ENCODE measurements around the gene CFAP73. TPM values are rescaled to one million over a fixed set of nuclear protein-coding genes. Genes with fewer than 3 reads are reported as not detected.

The CFAP73 gene
- total and polyA plus RNA-seq, 8 donors: 0.44 to 5.7 (median 1.6) TPM; not detected in 4

GRCh38 chr12:113108308-113108707 is 41.2 kb upstream of the CFAP73 start:
- Histone ChIP-seq H3K27ac (no peak overlapping the region), H3K4me1 (peaks cover 0 to 8% (median 6%) of the 10 kb centered on the region in 4 donors), H3K36me3 (peaks cover 0 to 22% (median 2%) of the 10 kb centered on the region in 4 donors), H3K27me3 (peaks cover 0 to 43% (median 6%) of the 10 kb centered on the region in 3 donors), H3K4me3 (no peak overlapping the region), H3K9me3 (no peaks in the 10 kb centered on the region)
- no peak for DNase-seq
- 89 to 99% (median 96%) methylated on average over 4 of the region's 4 CpGs for WGBS, 5 donors
- TF ChIP-seq EP300 (IDR thresholded peaks at IDR 0.05) (no peak), CTCF (IDR thresholded peaks at IDR 0.05) (no peak), POLR2A (IDR thresholded peaks at IDR 0.05) (no peak), POLR2AphosphoS5 (IDR thresholded peaks at IDR 0.05) (no peak)
- intact Hi-C loops (cut with DNase I; ENCODE audit: low total_unique reads): no loop called here

- H3K27me3 ChIP-seq: peaks cover 0 to 38% (median 0%) of the 10 kb centered on the region in 3 donors
- H3K27ac ChIP-seq: no peak overlapping the region
- DNase-seq: no peak
- H3K9me3 ChIP-seq: no peaks in the 10 kb centered on the region
- no peaks in the 10 kb centered on the region for H3K4me1 ChIP-seq
- TF ChIP-seq POLR2A (IDR thresholded peaks at IDR 0.05) (no peak), CTCF (IDR thresholded peaks at IDR 0.05) (no peak), EP300 (IDR thresholded peaks at IDR 0.05) (no peak)
- WGBS, 5 donors: 67 to 74% (median 72%) methylated on average over 5 of the region's 5 CpGs
- H3K36me3 ChIP-seq: peaks cover 0 to 22% (median 2%) of the 10 kb centered on the region in 4 donors
- intact Hi-C loops (cut with DNase I; ENCODE audit: low total_unique reads): no loop called here
- H3K4me3 ChIP-seq: no peak overlapping the region
These were observed 40.2 kb upstream of the CFAP73 start for GRCh38 chr12:113109360-113109759.

- no peak for TF ChIP-seq CTCF (IDR thresholded peaks at IDR 0.05)
- no peak for TF ChIP-seq POLR2A (IDR thresholded peaks at IDR 0.05)
- Histone ChIP-seq H3K4me1 (no peaks in the 10 kb centered on the region), H3K27me3 (peaks cover 0 to 39% (median 0%) of the 10 kb centered on the region in 3 donors), H3K4me3 (no peak overlapping the region), H3K27ac (no peak overlapping the region), H3K9me3 (no peaks in the 10 kb centered on the region), H3K36me3 (peaks cover 0 to 25% (median 2%) of the 10 kb centered on the region in 4 donors)
- intact Hi-C loops (cut with DNase I; ENCODE audit: low total_unique reads): no loop called here
- 48 to 68% (median 62%) methylated on average over 6 to 7 of the region's 7 CpGs for WGBS, 5 donors
- no peak for DNase-seq
These were observed 39.5 kb upstream of the CFAP73 start for GRCh38 chr12:113109872-113110599.

GRCh38 chr12:113111247-113111646 is 38.3 kb upstream of the CFAP73 start:
- H3K27me3 ChIP-seq: peaks cover 0 to 30% (median 0%) of the 10 kb centered on the region in 3 donors
- no peak overlapping the region for H3K27ac ChIP-seq
- H3K4me3 ChIP-seq: no peak overlapping the region
- H3K4me1 ChIP-seq: no peaks in the 10 kb centered on the region
- 90 to 94% (median 93%) methylated on average over 3 of the region's 3 CpGs for WGBS, 5 donors
- no peak for DNase-seq
- no peaks in the 10 kb centered on the region for H3K9me3 ChIP-seq
- intact Hi-C loops (cut with DNase I; ENCODE audit: low total_unique reads): no loop called here
- TF ChIP-seq EP300 (IDR thresholded peaks at IDR 0.05): no peak
- TF ChIP-seq POLR2A (IDR thresholded peaks at IDR 0.05): no peak
- no peak for TF ChIP-seq POLR2AphosphoS5 (IDR thresholded peaks at IDR 0.05)
- no peak for TF ChIP-seq CTCF (IDR thresholded peaks at IDR 0.05)
- H3K36me3 ChIP-seq: peaks cover 0 to 26% (median 2%) of the 10 kb centered on the region in 4 donors
